Measurements from ENCODE around the gene TKT.

- TF ChIP-seq POLR2AphosphoS5 (IDR thresholded peaks at IDR 0.05; ENCODE audit: low read depth): no peak
- no peak for TF ChIP-seq CTCF (IDR thresholded peaks at IDR 0.05; ENCODE audit: insufficient read depth, low read length)
- no peak for TF ChIP-seq REST (IDR thresholded peaks at IDR 0.05; ENCODE audit: insufficient replicate concordance, low read depth)
- TF ChIP-seq GABPA (IDR thresholded peaks at IDR 0.05; ENCODE audit: low read depth): no peak
- no peak for TF ChIP-seq SPI1 (IDR thresholded peaks at IDR 0.05; ENCODE audit: borderline replicate concordance, low read depth)
Observed at GRCh38 chr3:53250453-53250852, 5.4 kb downstream of the TKT start.

Measured in HL-60 (cell line).